H1 (cell line): ENCODE measurements around the gene MAFG. TPM values are rescaled to one million over a fixed set of nuclear protein-coding genes. Genes with fewer than 3 reads are reported as not detected.

Source experiments
- CTCF ChIA-PET: fragments of 300-600 bp; sonication (Branson Sonifier 250); formaldehyde crosslinking; loops from one replicate; lab custom pipeline; 2021; ENCODE audit not compliant: partially characterized antibody; lab: Charles Lee
- POLR2A ChIA-PET: fragments of 300-600 bp; sonication (Branson Sonifier 250); formaldehyde crosslinking; loops from one replicate; lab custom pipeline; 2021; ENCODE audit warnings: inconsistent platforms; ENCODE audit not compliant: partially characterized antibody; lab: Charles Lee
- DNase-seq, 2 experiments: peaks; one replicate each; pipeline versions ENCODE4 v3.0.0 to v3.0.0-alpha.2; 2010 to 2022; ENCODE audit warnings: low spot score in 2 of 2, low read depth in 1 of 2, mixed read lengths in 1 of 2
- FAIRE-seq: peaks from 2 replicates; lab custom pipeline; 2011; peaks lifted over from hg19 to GRCh38; lab: Jason Lieb, UNC
- H2AFZ ChIP-seq: 2 replicates; pipeline ENCODE4 v1.8.1; 2012; ENCODE audit warnings: low read length, inconsistent platforms
- H2AK5ac ChIP-seq: 2 replicates; pipeline ENCODE4 v1.6.1; 2013; ENCODE audit warnings: low read depth, low read length
- H2BK120ac ChIP-seq: replicated peaks from 2 replicates; pipeline ENCODE3; 2013; ENCODE audit warnings: low read depth, low read length, inconsistent platforms
- H2BK12ac ChIP-seq: 2 replicates; pipeline ENCODE4 v1.6.1; 2013; ENCODE audit warnings: low read depth, low read length
- H2BK15ac ChIP-seq: 2 replicates; pipeline ENCODE4 v1.6.1; 2013; ENCODE audit warnings: low read length
- H2BK20ac ChIP-seq: 2 replicates; pipeline ENCODE4 v1.6.1; 2013; ENCODE audit warnings: low read length
- H2BK5ac ChIP-seq: 2 replicates; pipeline ENCODE4 v1.6.1; 2013; ENCODE audit warnings: low read depth, low read length
- H3K14ac ChIP-seq: 2 replicates; pipeline ENCODE4 v1.6.1; 2013; ENCODE audit warnings: inconsistent platforms; ENCODE audit not compliant: insufficient read length
- H3K18ac ChIP-seq: 2 replicates; pipeline ENCODE4 v1.6.1; 2013; ENCODE audit warnings: low read length; ENCODE audit errors: extremely low read depth
- H3K23ac ChIP-seq: 2 replicates; pipeline ENCODE4 v1.6.1; 2013; ENCODE audit warnings: inconsistent platforms; ENCODE audit not compliant: insufficient read length
- H3K23me2 ChIP-seq: 2 replicates; pipeline ENCODE4 v1.6.1; 2013; ENCODE audit warnings: low read depth, low read length
- H3K27ac ChIP-seq: 2 replicates; pipeline ENCODE4 v1.6.1; 2011; ENCODE audit warnings: low read depth, low read length, inconsistent platforms
- H3K27me3 ChIP-seq, 4 experiments: replicated peaks in 1 of 4; 1 replicate in 1 of 4; 2 replicates in 3 of 4; pipeline versions ENCODE4 v1.6.1 to v1.8.1; 2011 to 2013; ENCODE audit warnings: low read length in 3 of 4, mild to moderate bottlenecking in 3 of 4, inconsistent platforms in 2 of 4, mixed read lengths in 2 of 4, moderate library complexity in 1 of 4; ENCODE audit not compliant: control insufficient read depth in 3 of 4, insufficient read depth in 3 of 4; ENCODE audit errors: extremely low read depth in 1 of 4
- H3K36me3 ChIP-seq, 4 experiments: 2 replicates each; pipeline versions ENCODE4 v1.6.1 to v1.8.1; 2011 to 2013; ENCODE audit warnings: mild to moderate bottlenecking in 4 of 4, low read length in 3 of 4, moderate library complexity in 2 of 4, control low read depth in 1 of 4, inconsistent platforms in 1 of 4; ENCODE audit not compliant: insufficient read depth in 4 of 4, control insufficient read depth in 2 of 4
- H3K4ac ChIP-seq: replicated peaks from 2 replicates; pipeline ENCODE3; 2013; ENCODE audit warnings: low read length, low read depth, mixed read lengths, inconsistent platforms; ENCODE audit not compliant: insufficient read length
- H3K4me1 ChIP-seq, 4 experiments: replicated peaks in 1 of 4; 1 replicate in 1 of 4; 2 replicates in 3 of 4; pipeline versions ENCODE4 v1.6.1 to v1.8.1; 2011 to 2013; ENCODE audit warnings: low read length in 3 of 4, inconsistent platforms in 2 of 4, mixed read lengths in 1 of 4; ENCODE audit not compliant: insufficient read depth in 4 of 4, control insufficient read depth in 3 of 4
- H3K4me2 ChIP-seq, 2 experiments: 2 replicates each; pipeline versions ENCODE4 v1.6.1 to v1.8.1; 2011 to 2013; ENCODE audit warnings: low read depth in 2 of 2, low read length in 2 of 2, control low read depth in 1 of 2, inconsistent platforms in 1 of 2, mild to moderate bottlenecking in 1 of 2; ENCODE audit not compliant: insufficient read depth in 1 of 2
- H3K4me3 ChIP-seq, 4 experiments: fragments of 200-600, 300-600 bp in 1 of 4; sonication (generic), shearing (Covaris generic), sonication (Bioruptor Twin) in 1 of 4; 2 replicates each; pipeline versions ENCODE4 v1.5.1 to v1.8.1; 2011 to 2016; ENCODE audit warnings: low read length in 4 of 4, low read depth in 3 of 4, control low read depth in 2 of 4, inconsistent platforms in 2 of 4, mild to moderate bottlenecking in 2 of 4, mixed read lengths in 1 of 4, moderate library complexity in 1 of 4; ENCODE audit not compliant: insufficient read depth in 2 of 4; ENCODE audit errors: extremely low read depth in 1 of 4
- H3K56ac ChIP-seq: replicated peaks from 2 replicates; pipeline ENCODE3; 2013; ENCODE audit warnings: low read depth, mild to moderate bottlenecking, mixed read lengths, low read length, inconsistent platforms; ENCODE audit not compliant: insufficient read length
- H3K79me1 ChIP-seq: 2 replicates; pipeline ENCODE4 v1.6.1; 2013; ENCODE audit warnings: low read depth, low read length, control low read depth
- H3K79me2 ChIP-seq, 2 experiments: 2 replicates each; pipeline versions ENCODE4 v1.6.1 to v1.8.1; 2012 to 2013; ENCODE audit warnings: low read length in 2 of 2, mild to moderate bottlenecking in 2 of 2, inconsistent platforms in 1 of 2; ENCODE audit not compliant: insufficient read depth in 2 of 2, control insufficient read depth in 1 of 2
- H3K9ac ChIP-seq, 4 experiments: replicated peaks in 1 of 4; 1 replicate in 1 of 4; 2 replicates in 3 of 4; pipeline versions ENCODE4 v1.6.1 to v1.8.1; 2011 to 2013; ENCODE audit warnings: low read depth in 3 of 4, low read length in 3 of 4, control low read depth in 2 of 4, mild to moderate bottlenecking in 2 of 4, moderate library complexity in 2 of 4, inconsistent platforms in 1 of 4; ENCODE audit errors: extremely low read depth in 1 of 4
- H3K9me3 ChIP-seq, 2 experiments: 2 replicates each; pipeline versions ENCODE4 v1.6.1 to v1.8.1; 2012 to 2013; ENCODE audit warnings: mild to moderate bottlenecking in 2 of 2, moderate library complexity in 2 of 2, control low read depth in 1 of 2, inconsistent platforms in 1 of 2, low read depth in 1 of 2, low read length in 1 of 2, mixed read lengths in 1 of 2; ENCODE audit not compliant: insufficient read depth in 2 of 2
- H4K20me1 ChIP-seq, 2 experiments: replicated peaks in 1 of 2; 2 replicates each; pipeline versions ENCODE3 to v1.8.1; 2011 to 2013; ENCODE audit warnings: inconsistent platforms in 2 of 2, low read length in 2 of 2, mild to moderate bottlenecking in 1 of 2; ENCODE audit not compliant: insufficient read depth in 2 of 2, control insufficient read depth in 1 of 2
- H4K5ac ChIP-seq: 2 replicates; pipeline ENCODE4 v1.6.1; 2013; ENCODE audit warnings: low read length, low read depth, mixed read lengths, inconsistent platforms; ENCODE audit not compliant: insufficient read length
- H4K8ac ChIP-seq: 2 replicates; pipeline ENCODE4 v1.8.0; 2013; ENCODE audit warnings: mild to moderate bottlenecking, moderate library complexity, low read length, inconsistent platforms; ENCODE audit not compliant: insufficient read depth; ENCODE audit errors: extremely low read depth
- H4K91ac ChIP-seq: replicated peaks from 2 replicates; pipeline ENCODE3; 2013; ENCODE audit warnings: low read length, mixed read lengths, inconsistent platforms; ENCODE audit not compliant: insufficient read length
- CEBPB ChIP-seq: IDR thresholded peaks from 2 replicates; pipeline ENCODE4 v1.6.1; 2012; ENCODE audit warnings: low read depth, low read length
- CREB1 ChIP-seq: IDR thresholded peaks from 2 replicates; pipeline ENCODE4 v1.6.1; 2012; ENCODE audit warnings: inconsistent platforms
- GABPA ChIP-seq: IDR thresholded peaks from 2 replicates; pipeline ENCODE4 v1.6.1; 2011; ENCODE audit warnings: mild to moderate bottlenecking, low read length, moderate library complexity, borderline replicate concordance; ENCODE audit not compliant: insufficient read depth
- JUN ChIP-seq: IDR thresholded peaks from 2 replicates; pipeline ENCODE4 v1.6.1; 2011; ENCODE audit warnings: low read depth, mild to moderate bottlenecking, improper control_type of control experiment, low read length
- KDM5A ChIP-seq: fragments of 200-600 bp; IDR thresholded peaks from 2 replicates; pipeline ENCODE4 v1.7.1; 2012; ENCODE audit warnings: mild to moderate bottlenecking, low read length, inconsistent platforms, mixed read lengths
- MAFK ChIP-seq: IDR thresholded peaks from 2 replicates; pipeline ENCODE4 v1.6.1; 2012; ENCODE audit warnings: low read depth, mild to moderate bottlenecking, improper control_type of control experiment, low read length
- POLR2A ChIP-seq, 2 experiments: IDR thresholded peaks; 1 replicate in 1 of 2; 2 replicates in 1 of 2; pipeline ENCODE4 v1.6.1; 2011; ENCODE audit warnings: low read depth in 2 of 2, low read length in 2 of 2, mild to moderate bottlenecking in 2 of 2; ENCODE audit errors: control extremely low read depth in 1 of 2
- SP2 ChIP-seq: IDR thresholded peaks from 2 replicates; pipeline ENCODE4 v1.6.1; 2012; ENCODE audit warnings: mild to moderate bottlenecking, low read length, inconsistent platforms
- SRF ChIP-seq: IDR thresholded peaks from 2 replicates; pipeline ENCODE4 v1.6.1; 2011; ENCODE audit warnings: mild to moderate bottlenecking, low read depth, low read length, moderate library complexity
- SUZ12 ChIP-seq: fragments of 200-600 bp; sonication (generic); IDR thresholded peaks from 2 replicates; pipeline ENCODE4 v1.6.1; 2012; ENCODE audit warnings: mild to moderate bottlenecking, inconsistent platforms, low read length, moderate library complexity, mixed read lengths
- TEAD4 ChIP-seq: IDR thresholded peaks from 2 replicates; pipeline ENCODE4 v1.6.1; 2012; ENCODE audit warnings: low read depth, low read length, inconsistent platforms, mixed read lengths
- ZNF274 ChIP-seq: IDR thresholded peaks from 2 replicates; pipeline ENCODE4 v1.7.0; 2012; ENCODE audit warnings: low read length, borderline replicate concordance; ENCODE audit errors: extremely low read depth
- WGBS, 2 experiments: shearing (Covaris generic) in 1 of 2; methylation state at CpG; one replicate each; pipeline versions ENCODE4 v1.1.6 to v1.1.7; 2013 to 2015; ENCODE audit warnings: low lambda C conversion rate in 2 of 2, mixed read lengths in 2 of 2, inconsistent platforms in 1 of 2, low coverage in 1 of 2, missing lambda C conversion rate in 1 of 2; ENCODE audit not compliant: insufficient replicate concordance in 2 of 2, insufficient coverage in 1 of 2, insufficient read length in 1 of 2; ENCODE audit errors: extremely low coverage in 1 of 2, missing lambda C conversion rate in 1 of 2; 5-methylcytosine and 5-hydroxymethylcytosine counted together
- polyA plus RNA-seq, 7 experiments: library from polyadenylated mRNA; depleted of rRNA in 3 of 7; stranded (reverse) in 5 of 7; unstranded in 2 of 7; fragments of >200 nt in 5 of 7; fragments of 200-250 nt in 2 of 7; gene quantifications; 1 replicate in 5 of 7; 2 replicates in 1 of 7; 4 replicates in 1 of 7; pipeline versions ENCODE4 v1.2.1 to v1.2.3, GENCODE V29; 2011 to 2013; ENCODE audit warnings: missing spikeins in 2 of 7, mixed read lengths in 2 of 7
- total RNA-seq: library from RNA; stranded (reverse); fragmentation: NEBNext Ultra II Directional; extraction: Animal tissue kit (Norgen Biotek cat#: 25700); gene quantifications from 2 replicates; pipeline ENCODE4 v1.2.1, GENCODE V29; 2021
- TF ChIP-seq, protein P1 (sequence below): IDR thresholded peaks from 2 replicates; pipeline ENCODE4 v1.6.1; 2012; ENCODE audit warnings: inconsistent platforms

The MAFG gene
- total and polyA plus RNA-seq, 2 of the 8 experiments (the other 6 are each of a cell fraction or from before 2014, with no cell fraction given) = 25.5 to 26.9 TPM

- FAIRE-seq = no peak
- no peak for TF ChIP-seq JUN
- no peak for TF ChIP-seq ZNF274
- TF ChIP-seq, protein P1, sequence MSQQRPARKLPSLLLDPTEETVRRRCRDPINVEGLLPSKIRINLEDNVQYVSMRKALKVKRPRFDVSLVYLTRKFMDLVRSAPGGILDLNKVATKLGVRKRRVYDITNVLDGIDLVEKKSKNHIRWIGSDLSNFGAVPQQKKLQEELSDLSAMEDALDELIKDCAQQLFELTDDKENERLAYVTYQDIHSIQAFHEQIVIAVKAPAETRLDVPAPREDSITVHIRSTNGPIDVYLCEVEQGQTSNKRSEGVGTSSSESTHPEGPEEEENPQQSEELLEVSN = no peak
- TF ChIP-seq SP2 = no peak
- TF ChIP-seq GABPA = no peak
- no peak for TF ChIP-seq MAFK
- no peak for TF ChIP-seq POLR2A (IDR thresholded peaks at IDR 0.05; ENCODE audit: control extremely low read depth in 1 of 2, low read depth in 2 of 2, low read length in 2 of 2)
- no peak for TF ChIP-seq CEBPB
- TF ChIP-seq SRF = no peak
- TF ChIP-seq TEAD4 = no peak
- TF ChIP-seq SUZ12 = no peak
- TF ChIP-seq CREB1 = no peak
- no peak for TF ChIP-seq KDM5A
Observed at GRCh38 chr17:81904600-81905423, 22.7 kb downstream of the MAFG start.

More at GRCh38 chr17:81904600-81905423, 22.7 kb downstream of the MAFG start:
- peaks cover 0 to 1% (median under 1%) of the 10 kb centered on the region in 4 experiments; a peak in 3 of 8 replicates for H3K36me3 ChIP-seq
- DNase-seq = no peak
- no peak overlapping the region for H2AK5ac ChIP-seq
- no peak overlapping the region for H4K91ac ChIP-seq
- H2BK12ac ChIP-seq = no peak overlapping the region
- H3K79me1 ChIP-seq = peaks cover 2% of the 10 kb centered on the region; the same call in 1 of the 2 replicates
- H3K4me2 ChIP-seq = no peak overlapping the region
- H4K5ac ChIP-seq = no peak overlapping the region
- ChIA-PET CTCF (interaction anchor here (0.8 kb wide), 1 partner anchor 35 kb away, joined by 3 read pairs; no protein-coding TSS in a partner anchor), POLR2A (interaction anchor here (0.7 to 4.0 kb wide), 7 partner anchors 10 to 115 kb away, joined by 3 to 22 read pairs (median 3); partner anchors contain the start of gene ANAPC11)
- peaks cover 6% of the 10 kb centered on the region; the same call in 1 of the 2 replicates for H3K23me2 ChIP-seq
- H2BK15ac ChIP-seq = no peak overlapping the region
- no peak overlapping the region for H3K23ac ChIP-seq
- H3K14ac ChIP-seq = no peak overlapping the region
- no peak overlapping the region for H3K27ac ChIP-seq
- no peaks in the 10 kb centered on the region for H3K79me2 ChIP-seq
- H2BK20ac ChIP-seq = no peak overlapping the region
- peaks cover 0 to 8% (median 3%) of the 10 kb centered on the region in 4 experiments; a peak in 3 of 7 replicates for H3K4me1 ChIP-seq
- H3K4ac ChIP-seq = no peak overlapping the region
- peaks cover 5 to 19% of the 10 kb centered on the region in 2 experiments for H4K20me1 ChIP-seq
- H2BK5ac ChIP-seq = no peak overlapping the region
- no peak overlapping the region; the same call in 1 of the 2 replicates for H4K8ac ChIP-seq
- H2BK120ac ChIP-seq = no peak overlapping the region
- H2AFZ ChIP-seq = no peak overlapping the region
- no peak overlapping the region for H3K18ac ChIP-seq
- no peak overlapping the region for H3K9ac ChIP-seq
- 93% methylated on average over 26 of the region's 28 CpGs; no CpG with 5 or more reads in 1 of the 2 experiments for WGBS, 2 experiments
- no peak overlapping the region for H3K4me3 ChIP-seq
- H3K56ac ChIP-seq = no peak overlapping the region
- H3K27me3 ChIP-seq = peaks cover 0 to 22% (median 14%) of the 10 kb centered on the region in 4 experiments; a peak in 5 of 7 replicates
- no peaks in the 10 kb centered on the region for H3K9me3 ChIP-seq
